ENCODE data around the gene PRKACA.
"Not testable (repeated sequence)": the region's sequence is repeated elsewhere in the genome, so short reads cannot be mapped to it uniquely, and the experiment has no call there.

PRKACA gene

GRCh38 chr19:14147797-14148605 lies 30.4 kb upstream of the PRKACA start:
- peak; percentile 83 for DNase-seq

GRCh38 chr19:14146789-14147216 lies 29.2 kb upstream of the PRKACA start:
- DNase-seq = no peak

- DNase-seq = not testable (repeated sequence)
Observed at GRCh38 chr19:14146169-14146568, 28.6 kb upstream of the PRKACA start.

- no peak for DNase-seq
Observed at GRCh38 chr19:14145381-14145780, 27.8 kb upstream of the PRKACA start.

GRCh38 chr19:14142262-14143190 lies 25.0 kb upstream of the PRKACA start:
- no peak for DNase-seq

- no peak for DNase-seq
Observed at GRCh38 chr19:14141041-14141440, 23.5 kb upstream of the PRKACA start.

- no peak for DNase-seq
Observed at GRCh38 chr19:14139944-14140343, 22.4 kb upstream of the PRKACA start.

- DNase-seq = no peak
Observed at GRCh38 chr19:14138576-14139265, 21.2 kb upstream of the PRKACA start.

- peak; percentile 100 for DNase-seq
Observed at GRCh38 chr19:14136509-14137281, 19.1 kb upstream of the PRKACA start, which contains the start of gene ASF1B. ASF1B (minus strand) TSS chr19:14136589; CDS start chr19:14136456, 133 bp downstream.

GRCh38 chr19:14135985-14136508 lies 18.5 kb upstream of the PRKACA start:
- DNase-seq = peak; percentile 58

GRCh38 chr19:14135355-14135754 lies 17.8 kb upstream of the PRKACA start:
- no peak for DNase-seq

- no peak for DNase-seq
Observed at GRCh38 chr19:14127929-14128509, 10.5 kb upstream of the PRKACA start.

- DNase-seq = no peak
Observed at GRCh38 chr19:14127176-14127575, 9.6 kb upstream of the PRKACA start.

- DNase-seq = no peak
Observed at GRCh38 chr19:14122924-14123323, 5.4 kb upstream of the PRKACA start.

- DNase-seq = no peak
Observed at GRCh38 chr19:14120497-14120780, 2.9 kb upstream of the PRKACA start.

- no peak for DNase-seq
Observed at GRCh38 chr19:14119644-14120496, 2.3 kb upstream of the PRKACA start.

GRCh38 chr19:14119146-14119545 lies 1.6 kb upstream of the PRKACA start:
- DNase-seq = no peak

- peak; percentile 71 for DNase-seq
Observed at GRCh38 chr19:14118165-14119051, 846 bp upstream of the PRKACA start.

GRCh38 chr19:14116918-14117578 lies 514 bp downstream of the PRKACA start:
- peak; percentile 63 for DNase-seq

All from left hindlimb (tissue), 1 donor.